GM18520 (cell line): ENCODE results near the gene ARHGEF37.
"Not testable (repeated sequence)": the region's sequence is repeated elsewhere in the genome, so short reads cannot be mapped to it uniquely, and the experiment has no call there.

Experiments
- ATAC-seq: cut with Tn5 transposase; IDR thresholded peaks from one replicate; pipeline ENCODE4 v1.9.1; 2021; ENCODE audit not compliant: unreplicated experiment

Gene ARHGEF37

GRCh38 chr5:149564542-149565140 lies 16.7 kb upstream of the ARHGEF37 start:
- peak; percentile 93 for ATAC-seq

GRCh38 chr5:149567226-149567625 lies 14.1 kb upstream of the ARHGEF37 start:
- no peak for ATAC-seq

DNA sequence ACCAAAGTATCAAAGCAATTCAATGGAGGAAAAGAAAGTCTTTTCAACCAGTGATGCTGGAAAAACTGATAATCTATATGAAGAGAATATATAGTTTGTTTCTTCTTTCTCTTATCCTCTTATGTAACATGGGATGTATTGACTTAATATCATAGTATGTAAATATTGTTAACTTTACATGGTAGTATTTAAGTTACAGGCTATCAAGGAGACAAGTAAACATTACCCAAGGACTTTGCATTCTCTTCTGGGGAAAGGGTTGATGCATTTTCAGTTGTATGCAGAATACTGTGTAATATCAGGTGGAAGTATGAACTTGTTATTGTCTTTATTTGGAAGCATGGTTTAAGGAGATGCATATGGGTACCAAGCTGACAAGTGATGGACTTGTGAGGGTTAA lies 9.1 kb upstream of the ARHGEF37 start:
- ATAC-seq = no peak

GRCh38 chr5:149572576-149573231 lies 8.6 kb upstream of the ARHGEF37 start:
- no peak for ATAC-seq

DNA sequence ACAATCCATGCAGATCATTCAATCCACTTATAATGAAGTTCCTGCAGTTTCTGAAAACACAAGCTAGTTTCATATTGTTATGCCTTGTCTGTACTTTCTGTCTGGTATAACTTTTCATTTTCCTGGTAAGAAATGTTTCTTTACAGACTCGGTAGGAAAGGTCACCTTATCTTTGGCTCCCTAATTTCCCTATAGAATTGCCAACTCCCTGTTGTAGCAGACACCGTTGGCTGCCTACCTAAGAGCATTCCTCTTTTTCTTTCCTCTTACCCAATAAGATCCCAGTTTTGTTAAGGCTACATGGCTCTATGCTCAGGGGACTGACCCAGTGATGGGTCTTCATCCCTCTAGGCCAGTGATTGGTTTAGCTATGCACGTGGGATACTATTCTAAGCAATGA lies 6.2 kb upstream of the ARHGEF37 start:
- ATAC-seq = no peak

GRCh38 chr5:149576021-149576420 lies 5.3 kb upstream of the ARHGEF37 start:
- no peak for ATAC-seq

- ATAC-seq = no peak
Measured at GRCh38 chr5:149578896-149579295, 2.4 kb upstream of the ARHGEF37 start.

GRCh38 chr5:149580808-149581191 lies 498 bp upstream of the ARHGEF37 start:
- ATAC-seq = no peak

GRCh38 chr5:149581931-149582768 lies 852 bp downstream of the ARHGEF37 start:
- ATAC-seq = no peak

GRCh38 chr5:149583394-149583793 lies 2.1 kb downstream of the ARHGEF37 start:
- ATAC-seq = no peak

- ATAC-seq = no peak
Measured at GRCh38 chr5:149584121-149584520, 2.8 kb downstream of the ARHGEF37 start.

- ATAC-seq = no peak
Measured at GRCh38 chr5:149585910-149586309, 4.6 kb downstream of the ARHGEF37 start.

DNA sequence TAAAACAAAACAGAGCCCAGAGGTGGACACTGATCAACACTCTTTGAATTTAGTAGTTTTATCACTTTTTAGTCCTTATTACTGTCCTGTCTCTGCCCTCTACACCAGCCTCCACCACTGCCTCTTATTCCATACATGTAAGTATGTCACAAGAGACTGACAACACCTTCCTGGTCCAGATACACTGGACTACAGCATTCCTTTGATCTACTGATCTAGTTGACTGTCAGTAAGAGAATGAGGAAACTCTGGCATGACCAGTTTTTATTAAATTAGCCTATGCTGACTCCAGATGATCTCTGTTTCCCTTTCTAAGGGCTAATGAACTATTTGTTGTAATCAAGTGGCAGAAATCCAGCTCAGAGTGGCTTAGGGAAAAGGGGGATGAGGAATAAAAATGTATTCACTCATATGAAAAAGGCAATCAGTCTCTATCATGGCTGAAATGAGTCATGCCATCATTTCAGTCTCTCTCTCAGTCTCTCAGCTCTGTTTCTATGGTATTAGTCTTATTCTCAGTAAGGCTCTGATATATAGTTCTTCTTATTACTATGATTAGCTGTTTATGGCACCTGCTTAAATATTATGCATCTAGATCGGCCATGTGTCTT lies 5.5 kb downstream of the ARHGEF37 start:
- ATAC-seq = no peak

DNA sequence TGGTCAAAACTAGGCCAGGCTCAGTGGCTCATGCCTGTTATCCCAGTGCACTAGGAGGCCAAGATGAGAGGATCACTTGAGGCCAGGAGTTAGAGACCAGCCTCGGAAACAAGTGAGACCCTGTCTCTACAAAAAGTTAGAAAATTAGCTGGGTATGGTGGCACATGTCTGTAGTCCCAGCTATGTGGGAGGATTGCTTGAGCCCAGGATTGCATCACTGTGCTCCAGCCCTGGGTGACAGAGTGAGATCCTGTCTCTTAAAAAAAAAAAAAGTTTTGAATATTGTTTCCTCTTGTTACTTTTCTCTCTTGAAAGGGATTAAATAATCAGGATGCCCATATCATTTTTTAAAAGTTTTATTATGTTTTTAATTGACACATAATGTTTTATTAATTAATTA lies 7.6 kb downstream of the ARHGEF37 start:
- ATAC-seq = no peak

- no peak for ATAC-seq
Measured at GRCh38 chr5:149593370-149593769, 12.1 kb downstream of the ARHGEF37 start.

GRCh38 chr5:149594206-149594895 lies 13.1 kb downstream of the ARHGEF37 start:
- no peak for ATAC-seq

DNA sequence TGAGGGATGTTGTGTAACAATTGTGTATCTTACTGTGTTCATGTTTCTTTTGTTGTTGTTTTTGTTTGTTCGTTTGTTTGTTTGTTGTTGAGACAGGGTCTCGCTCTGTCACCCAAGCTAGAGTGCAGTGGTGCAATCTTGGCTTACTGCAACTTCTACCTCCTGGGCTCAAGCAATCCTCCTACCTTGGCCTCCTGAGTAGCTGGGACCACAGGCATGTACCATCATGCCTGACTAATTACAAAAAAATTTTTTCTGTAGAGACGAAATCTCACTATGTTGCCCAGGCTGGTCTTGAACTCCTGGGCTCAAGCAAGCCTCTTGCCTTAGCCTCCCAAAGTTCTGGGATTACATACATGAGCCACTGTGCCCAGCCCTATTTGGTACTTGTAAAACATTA lies 13.8 kb downstream of the ARHGEF37 start:
- not testable (repeated sequence) for ATAC-seq

GRCh38 chr5:149596712-149597111 lies 15.4 kb downstream of the ARHGEF37 start:
- no peak for ATAC-seq

DNA sequence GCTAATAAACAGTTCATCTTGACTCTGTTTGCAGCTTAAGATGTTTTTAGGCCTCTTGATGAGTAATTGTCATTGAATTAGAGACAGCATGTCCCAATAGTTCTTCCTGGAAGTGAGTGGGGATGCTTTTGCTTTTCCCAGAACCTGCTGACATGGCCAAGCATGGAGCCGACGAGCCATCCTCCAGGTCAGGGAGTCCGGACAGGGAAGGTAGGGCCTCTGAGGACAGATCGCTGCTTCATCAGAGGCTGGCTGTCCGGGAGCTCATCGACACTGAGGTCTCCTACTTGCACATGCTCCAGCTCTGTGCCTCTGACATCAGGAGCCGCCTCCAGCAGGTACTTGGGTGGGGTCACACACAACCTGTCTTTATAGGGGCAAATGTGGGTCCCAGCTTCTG lies 16.3 kb downstream of the ARHGEF37 start:
- ATAC-seq = no peak

- not testable (repeated sequence) for ATAC-seq
Measured at GRCh38 chr5:149598234-149598633, 16.9 kb downstream of the ARHGEF37 start.

- ATAC-seq = no peak
Measured at GRCh38 chr5:149598966-149599365, 17.7 kb downstream of the ARHGEF37 start.
